Measurements from ENCODE around the gene SLC25A24.

The SLC25A24 gene

DNA sequence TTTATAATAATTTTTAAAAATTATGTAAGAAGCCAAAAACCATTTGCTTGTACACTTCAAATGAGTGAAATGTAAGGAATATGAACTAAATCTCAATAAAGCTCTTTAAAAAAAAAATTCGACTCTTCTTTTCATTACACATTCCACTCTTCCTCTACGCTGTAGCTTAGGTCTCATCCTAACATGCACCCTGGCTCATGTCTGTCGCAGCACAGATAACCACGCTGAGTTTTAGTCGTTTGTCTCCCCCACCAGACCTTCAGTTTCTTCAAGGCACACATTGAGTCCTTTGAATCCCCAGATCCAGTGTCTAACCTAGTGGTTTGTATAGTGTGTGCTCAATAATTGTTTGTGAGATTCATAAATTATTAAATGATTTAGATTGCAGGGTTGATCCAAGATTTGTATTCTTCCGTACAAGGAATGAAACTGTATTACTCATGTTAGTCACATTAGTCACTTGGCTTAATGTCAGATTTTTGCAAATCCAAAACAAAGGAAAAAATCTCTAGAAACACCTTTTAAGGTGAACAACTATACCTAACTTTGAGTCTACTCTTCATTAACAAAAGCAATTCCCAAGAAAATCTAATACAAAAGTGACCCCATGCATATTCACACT, 57.3 kb downstream of the SLC25A24 start:
- Histone ChIP-seq H3K4me3 (ENCODE audit: low read length, poor library complexity, severe bottlenecking) (no peak overlapping the region), H3K9me2 (replicated peaks; ENCODE audit: low read depth, low read length) (no peaks in the 10 kb centered on the region), H3K79me2 (ENCODE audit: insufficient read depth, low read length) (no peaks in the 10 kb centered on the region), H3K36me3 (ENCODE audit: insufficient read depth, low read length) (peaks cover 7% of the 10 kb centered on the region; the same call in 1 of the 2 replicates), H4K20me1 (ENCODE audit: insufficient read depth, low read length, poor library complexity, severe bottlenecking) (no peaks in the 10 kb centered on the region), H3K4me1 (ENCODE audit: insufficient read depth, low read length, poor library complexity, severe bottlenecking) (no peaks in the 10 kb centered on the region), H3K27me3 (ENCODE audit: insufficient read depth, low read length, poor library complexity, severe bottlenecking) (no peaks in the 10 kb centered on the region), H3F3A (ENCODE audit: low read depth) (peaks cover 3% of the 10 kb centered on the region; the same call in 1 of the 2 replicates), H3K9me3 (ENCODE audit: insufficient read depth, low read depth, low read length) (no peaks in the 10 kb centered on the region), H2AFZ (ENCODE audit: low read length) (no peak overlapping the region), H3K9ac (ENCODE audit: low read depth, low read length, poor library complexity, severe bottlenecking) (no peak overlapping the region), H3K4me2 (ENCODE audit: low read depth, low read length, poor library complexity, severe bottlenecking) (no peak overlapping the region)
- TF ChIP-seq, protein P1, sequence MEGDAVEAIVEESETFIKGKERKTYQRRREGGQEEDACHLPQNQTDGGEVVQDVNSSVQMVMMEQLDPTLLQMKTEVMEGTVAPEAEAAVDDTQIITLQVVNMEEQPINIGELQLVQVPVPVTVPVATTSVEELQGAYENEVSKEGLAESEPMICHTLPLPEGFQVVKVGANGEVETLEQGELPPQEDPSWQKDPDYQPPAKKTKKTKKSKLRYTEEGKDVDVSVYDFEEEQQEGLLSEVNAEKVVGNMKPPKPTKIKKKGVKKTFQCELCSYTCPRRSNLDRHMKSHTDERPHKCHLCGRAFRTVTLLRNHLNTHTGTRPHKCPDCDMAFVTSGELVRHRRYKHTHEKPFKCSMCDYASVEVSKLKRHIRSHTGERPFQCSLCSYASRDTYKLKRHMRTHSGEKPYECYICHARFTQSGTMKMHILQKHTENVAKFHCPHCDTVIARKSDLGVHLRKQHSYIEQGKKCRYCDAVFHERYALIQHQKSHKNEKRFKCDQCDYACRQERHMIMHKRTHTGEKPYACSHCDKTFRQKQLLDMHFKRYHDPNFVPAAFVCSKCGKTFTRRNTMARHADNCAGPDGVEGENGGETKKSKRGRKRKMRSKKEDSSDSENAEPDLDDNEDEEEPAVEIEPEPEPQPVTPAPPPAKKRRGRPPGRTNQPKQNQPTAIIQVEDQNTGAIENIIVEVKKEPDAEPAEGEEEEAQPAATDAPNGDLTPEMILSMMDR (conservative IDR thresholded peaks at IDR 0.05; ENCODE audit: low read length), result no peak
- no peak for TF ChIP-seq EZH2phosphoT487 (IDR thresholded peaks at IDR 0.05; ENCODE audit: borderline replicate concordance)

DNA sequence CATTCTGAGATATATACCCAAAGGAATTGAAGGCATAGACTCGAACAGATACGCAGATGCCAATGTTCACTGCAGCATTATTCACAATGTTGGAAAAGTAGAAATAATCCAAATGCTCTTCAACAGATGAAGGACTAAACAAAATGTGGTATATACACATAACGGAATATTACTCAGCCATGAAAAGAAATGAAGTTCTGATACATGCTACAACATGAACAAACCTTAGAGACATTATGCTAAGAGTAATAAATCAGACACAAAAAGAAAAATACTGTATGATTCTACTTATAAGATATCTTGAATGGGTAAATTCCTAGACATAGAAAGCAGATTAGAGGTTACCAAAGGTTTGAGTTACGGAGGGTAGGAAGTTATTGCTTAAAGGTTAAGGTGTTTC, 57.9 kb downstream of the SLC25A24 start:
- Histone ChIP-seq H3K4me3 (ENCODE audit: low read length, poor library complexity, severe bottlenecking) (no peak overlapping the region), H3K9me2 (replicated peaks; ENCODE audit: low read depth, low read length) (no peaks in the 10 kb centered on the region), H3F3A (ENCODE audit: low read depth) (peaks cover 3% of the 10 kb centered on the region; the same call in 1 of the 2 replicates), H3K4me1 (ENCODE audit: insufficient read depth, low read length, poor library complexity, severe bottlenecking) (no peaks in the 10 kb centered on the region), H3K27me3 (ENCODE audit: insufficient read depth, low read length, poor library complexity, severe bottlenecking) (no peaks in the 10 kb centered on the region), H3K4me2 (ENCODE audit: low read depth, low read length, poor library complexity, severe bottlenecking) (no peak overlapping the region), H2AFZ (ENCODE audit: low read length) (no peak overlapping the region), H3K9ac (ENCODE audit: low read depth, low read length, poor library complexity, severe bottlenecking) (no peak overlapping the region), H3K36me3 (ENCODE audit: insufficient read depth, low read length) (peaks cover 5% of the 10 kb centered on the region; the same call in 1 of the 2 replicates), H3K9me3 (ENCODE audit: insufficient read depth, low read depth, low read length) (no peaks in the 10 kb centered on the region), H4K20me1 (ENCODE audit: insufficient read depth, low read length, poor library complexity, severe bottlenecking) (no peaks in the 10 kb centered on the region), H3K79me2 (ENCODE audit: insufficient read depth, low read length) (no peaks in the 10 kb centered on the region)
- no peak for TF ChIP-seq EZH2phosphoT487 (IDR thresholded peaks at IDR 0.05; ENCODE audit: borderline replicate concordance)
- TF ChIP-seq, protein P1 (conservative IDR thresholded peaks at IDR 0.05; ENCODE audit: low read length), result no peak

DNA sequence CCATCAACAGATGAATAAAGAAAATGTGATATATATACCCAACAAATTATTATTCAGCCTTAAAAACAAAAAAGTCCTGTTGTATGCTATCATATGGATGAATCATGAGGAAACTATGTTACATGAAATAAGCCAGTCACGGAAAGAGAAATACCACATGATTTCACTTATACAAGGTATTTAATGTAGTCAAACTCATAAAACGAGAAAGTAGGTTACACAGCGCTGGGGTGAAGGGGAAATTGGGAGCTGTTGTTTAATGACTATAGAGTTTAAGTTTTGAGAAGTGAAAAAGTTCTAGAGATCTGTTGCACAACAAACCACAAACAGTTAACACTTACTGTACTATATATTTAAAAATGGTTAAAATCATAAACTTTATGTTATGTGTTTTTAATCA, 58.5 kb downstream of the SLC25A24 start:
- Histone ChIP-seq H3K9ac (ENCODE audit: low read depth, low read length, poor library complexity, severe bottlenecking) (no peak overlapping the region), H4K20me1 (ENCODE audit: insufficient read depth, low read length, poor library complexity, severe bottlenecking) (no peaks in the 10 kb centered on the region), H3K9me3 (ENCODE audit: insufficient read depth, low read depth, low read length) (no peaks in the 10 kb centered on the region), H3K79me2 (ENCODE audit: insufficient read depth, low read length) (no peaks in the 10 kb centered on the region), H3K4me2 (ENCODE audit: low read depth, low read length, poor library complexity, severe bottlenecking) (no peak overlapping the region), H3K36me3 (ENCODE audit: insufficient read depth, low read length) (peaks cover 6% of the 10 kb centered on the region; the same call in 1 of the 2 replicates), H3F3A (ENCODE audit: low read depth) (peaks cover 3% of the 10 kb centered on the region; the same call in 1 of the 2 replicates), H3K9me2 (replicated peaks; ENCODE audit: low read depth, low read length) (no peaks in the 10 kb centered on the region), H3K4me3 (ENCODE audit: low read length, poor library complexity, severe bottlenecking) (no peak overlapping the region), H3K4me1 (ENCODE audit: insufficient read depth, low read length, poor library complexity, severe bottlenecking) (no peaks in the 10 kb centered on the region), H2AFZ (ENCODE audit: low read length) (no peak overlapping the region), H3K27me3 (ENCODE audit: insufficient read depth, low read length, poor library complexity, severe bottlenecking) (no peaks in the 10 kb centered on the region)
- TF ChIP-seq, protein P1 (conservative IDR thresholded peaks at IDR 0.05; ENCODE audit: low read length), result no peak
